ENCODE measurements around the gene GLDC. TPM values are rescaled to one million over a fixed set of nuclear protein-coding genes. Genes with fewer than 3 reads are reported as not detected.

Gene GLDC
- total RNA-seq, 2 donors from 2014 or later: 0.96 to 2.5 TPM

GRCh38 chr9:6609497-6610016, 36.0 kb downstream of the GLDC start:
- Mint-ChIP-seq H3K9me3 (no peaks in the 10 kb centered on the region), H3K36me3 (no peaks in the 10 kb centered on the region), H3K27ac (no peak overlapping the region)
- DNase-seq (ENCODE audit: low spot score in 2 of 2) (no peak), ATAC-seq (no peak)

- no peak overlapping the region for H3K27ac Mint-ChIP-seq
- no peaks in the 10 kb centered on the region for H3K9me3 Mint-ChIP-seq
- DNase-seq (ENCODE audit: low spot score in 2 of 2) (no peak), ATAC-seq (no peak)
- H3K36me3 Mint-ChIP-seq: no peaks in the 10 kb centered on the region
These were observed 40.3 kb downstream of the GLDC start for GRCh38 chr9:6605202-6605601.

GRCh38 chr9:6600426-6600825, 45.1 kb downstream of the GLDC start:
- H3K36me3 Mint-ChIP-seq: no peaks in the 10 kb centered on the region
- H3K27ac Mint-ChIP-seq: no peak overlapping the region
- no peak for DNase-seq (ENCODE audit: low spot score in 2 of 2)
- no peaks in the 10 kb centered on the region for H3K9me3 Mint-ChIP-seq
- ATAC-seq: no peak

- no peaks in the 10 kb centered on the region for H3K36me3 Mint-ChIP-seq
- DNase-seq (ENCODE audit: low spot score in 2 of 2): no peak
- no peak for ATAC-seq
- no peaks in the 10 kb centered on the region for H3K9me3 Mint-ChIP-seq
- no peak overlapping the region for H3K27ac Mint-ChIP-seq
These were observed 45.5 kb downstream of the GLDC start for GRCh38 chr9:6600006-6600405.

GRCh38 chr9:6598249-6598725, 47.2 kb downstream of the GLDC start:
- Mint-ChIP-seq H3K27ac (peak overlapping the region in 1 of 2 donors; percentile 70), H3K9me3 (no peaks in the 10 kb centered on the region)
- peak in 1 of 2 donors; percentile 52 for DNase-seq (ENCODE audit: low spot score in 2 of 2)

GRCh38 chr9:6592791-6593190, 52.7 kb downstream of the GLDC start:
- H3K9me3 Mint-ChIP-seq: no peaks in the 10 kb centered on the region
- no peak overlapping the region for H3K27ac Mint-ChIP-seq
- no peak for ATAC-seq
- no peaks in the 10 kb centered on the region for H3K36me3 Mint-ChIP-seq
- DNase-seq (ENCODE audit: low spot score in 2 of 2): no peak

More at GRCh38 chr9:6598249-6598725, 47.2 kb downstream of the GLDC start:
- no peaks in the 10 kb centered on the region for H3K36me3 Mint-ChIP-seq
- ATAC-seq: peak; percentile 89 to 99

- Mint-ChIP-seq H3K9me3 (no peaks in the 10 kb centered on the region), H3K36me3 (no peaks in the 10 kb centered on the region), H3K27ac (no peak overlapping the region)
- no peak for DNase-seq (ENCODE audit: low spot score in 2 of 2)
- ATAC-seq: no peak
These were observed 53.3 kb downstream of the GLDC start for GRCh38 chr9:6592231-6592630.

- Mint-ChIP-seq H3K9me3 (no peaks in the 10 kb centered on the region), H3K36me3 (no peaks in the 10 kb centered on the region), H3K27ac (no peak overlapping the region)
- ATAC-seq: no peak
- DNase-seq (ENCODE audit: low spot score in 2 of 2): no peak
These were observed 54.7 kb downstream of the GLDC start for GRCh38 chr9:6590772-6591384.

- ATAC-seq (no peak), DNase-seq (ENCODE audit: low spot score in 2 of 2) (no peak)
- Mint-ChIP-seq H3K27ac (no peak overlapping the region), H3K9me3 (no peaks in the 10 kb centered on the region), H3K36me3 (no peaks in the 10 kb centered on the region)
These were observed 55.2 kb downstream of the GLDC start for GRCh38 chr9:6590334-6590733.

GRCh38 chr9:6584881-6585597, 60.5 kb downstream of the GLDC start:
- no peak for ATAC-seq
- no peaks in the 10 kb centered on the region for H3K36me3 Mint-ChIP-seq
- DNase-seq (ENCODE audit: low spot score in 2 of 2): no peak
- no peak overlapping the region for H3K27ac Mint-ChIP-seq
- no peaks in the 10 kb centered on the region for H3K9me3 Mint-ChIP-seq

GRCh38 chr9:6581253-6581652, 64.3 kb downstream of the GLDC start:
- H3K27ac Mint-ChIP-seq: no peak overlapping the region
- H3K9me3 Mint-ChIP-seq: no peaks in the 10 kb centered on the region
- ATAC-seq (no peak), DNase-seq (ENCODE audit: low spot score in 2 of 2) (no peak)
- H3K36me3 Mint-ChIP-seq: no peaks in the 10 kb centered on the region

GRCh38 chr9:6579613-6580012, 65.9 kb downstream of the GLDC start:
- ATAC-seq: no peak
- Mint-ChIP-seq H3K27ac (no peak overlapping the region), H3K9me3 (no peaks in the 10 kb centered on the region), H3K36me3 (no peaks in the 10 kb centered on the region)
- no peak for DNase-seq (ENCODE audit: low spot score in 2 of 2)

- Mint-ChIP-seq H3K27ac (no peak overlapping the region), H3K9me3 (no peaks in the 10 kb centered on the region), H3K36me3 (no peaks in the 10 kb centered on the region)
- no peak for ATAC-seq
- DNase-seq (ENCODE audit: low spot score in 2 of 2): no peak
These were observed 68.5 kb downstream of the GLDC start for GRCh38 chr9:6576987-6577386.

- H3K27ac Mint-ChIP-seq: no peak overlapping the region
These were observed 70.0 kb downstream of the GLDC start for GRCh38 chr9:6575324-6576034.

GRCh38 chr9:6567140-6567591, 78.4 kb downstream of the GLDC start:
- Mint-ChIP-seq H3K9me3 (no peaks in the 10 kb centered on the region), H3K36me3 (no peaks in the 10 kb centered on the region), H3K27ac (peak overlapping the region; percentile 36 to 94)
- peak; percentile 76 to 79 for ATAC-seq
- DNase-seq (ENCODE audit: low spot score in 2 of 2): peak in 1 of 2 donors; percentile 19

More at GRCh38 chr9:6575324-6576034, 70.0 kb downstream of the GLDC start:
- DNase-seq (ENCODE audit: low spot score in 2 of 2): no peak
- H3K9me3 Mint-ChIP-seq: no peaks in the 10 kb centered on the region
- no peaks in the 10 kb centered on the region for H3K36me3 Mint-ChIP-seq
- ATAC-seq: no peak

GRCh38 chr9:6566409-6567139, 79.0 kb downstream of the GLDC start:
- DNase-seq (ENCODE audit: low spot score in 2 of 2): peak; percentile 27 to 63
- Mint-ChIP-seq H3K36me3 (no peaks in the 10 kb centered on the region), H3K9me3 (no peaks in the 10 kb centered on the region), H3K27ac (peak overlapping the region; percentile 36 to 94)
- ATAC-seq: peak; percentile 88 to 91

Data from activated naive CD4-positive, alpha-beta T cell treated with anti-CD3 and anti-CD28 coated beads, Interleukin-2, amount 50 U/mL, for 72 hours (primary cell).